Parathyroid adenoma (tissue), 2 donors: ENCODE measurements around the gene SLF2.

Experiments
- H2AFZ ChIP-seq: fragments of 300-600 bp; sonication (generic); one replicate; pipeline ENCODE4 v1.7.0; 2017; ENCODE audit warnings: antibody characterized with exemption, mild to moderate bottlenecking
- H3K27ac ChIP-seq: fragments of 300-600 bp; sonication (generic); one replicate; pipeline ENCODE4 v1.7.0; 2017
- H3K27me3 ChIP-seq: fragments of 300-600 bp; sonication (generic); one replicate; pipeline ENCODE4 v1.7.0; 2017; ENCODE audit warnings: low read length; ENCODE audit not compliant: control insufficient read depth, insufficient read depth
- H3K36me3 ChIP-seq: fragments of 300-600 bp; sonication (generic); one replicate; pipeline ENCODE4 v1.7.0; 2017; ENCODE audit warnings: low read length; ENCODE audit not compliant: control insufficient read depth, insufficient read depth
- H3K4me1 ChIP-seq: fragments of 300-600 bp; sonication (generic); one replicate; pipeline ENCODE4 v1.7.0; 2017; ENCODE audit warnings: control low read depth
- H3K4me2 ChIP-seq: fragments of 300-600 bp; sonication (generic); one replicate; pipeline ENCODE4 v1.7.0; 2017; ENCODE audit warnings: low read length
- H3K4me3 ChIP-seq: fragments of 300-600 bp; sonication (generic); one replicate; pipeline ENCODE4 v1.7.0; 2017; ENCODE audit warnings: low read depth, low read length
- H3K79me2 ChIP-seq: fragments of 300-600 bp; sonication (generic); one replicate; pipeline ENCODE4 v1.7.0; 2017; ENCODE audit warnings: control low read depth
- H3K9ac ChIP-seq: fragments of 300-600 bp; sonication (generic); one replicate; pipeline ENCODE4 v1.7.0; 2017; ENCODE audit warnings: mild to moderate bottlenecking
- H3K9me3 ChIP-seq: fragments of 300-600 bp; sonication (generic); one replicate; pipeline ENCODE4 v1.7.0; 2017; ENCODE audit warnings: low read length; ENCODE audit not compliant: control insufficient read depth
- TF ChIP-seq, protein P1 (sequence below): fragments of 300-600 bp; sonication (generic); IDR thresholded peaks from one replicate; pipeline ENCODE4 v1.7.0; 2017; ENCODE audit warnings: antibody characterized with exemption, mild to moderate bottlenecking
- donor health status: primary hyperparathyroidism.

The SLF2 gene

GRCh38 chr10:100928039-100928438 is 15.3 kb downstream of the SLF2 start:
- no peak overlapping the region for H3K9ac ChIP-seq
- no peak overlapping the region for H2AFZ ChIP-seq
- H3K9me3 ChIP-seq = no peaks in the 10 kb centered on the region
- H3K4me3 ChIP-seq = no peak overlapping the region
- no peaks in the 10 kb centered on the region for H3K4me1 ChIP-seq
- H3K79me2 ChIP-seq = no peaks in the 10 kb centered on the region
- H3K4me2 ChIP-seq = no peak overlapping the region
- no peak overlapping the region for H3K27ac ChIP-seq
- H3K27me3 ChIP-seq = no peaks in the 10 kb centered on the region
- H3K36me3 ChIP-seq = no peaks in the 10 kb centered on the region
- TF ChIP-seq, protein P1, sequence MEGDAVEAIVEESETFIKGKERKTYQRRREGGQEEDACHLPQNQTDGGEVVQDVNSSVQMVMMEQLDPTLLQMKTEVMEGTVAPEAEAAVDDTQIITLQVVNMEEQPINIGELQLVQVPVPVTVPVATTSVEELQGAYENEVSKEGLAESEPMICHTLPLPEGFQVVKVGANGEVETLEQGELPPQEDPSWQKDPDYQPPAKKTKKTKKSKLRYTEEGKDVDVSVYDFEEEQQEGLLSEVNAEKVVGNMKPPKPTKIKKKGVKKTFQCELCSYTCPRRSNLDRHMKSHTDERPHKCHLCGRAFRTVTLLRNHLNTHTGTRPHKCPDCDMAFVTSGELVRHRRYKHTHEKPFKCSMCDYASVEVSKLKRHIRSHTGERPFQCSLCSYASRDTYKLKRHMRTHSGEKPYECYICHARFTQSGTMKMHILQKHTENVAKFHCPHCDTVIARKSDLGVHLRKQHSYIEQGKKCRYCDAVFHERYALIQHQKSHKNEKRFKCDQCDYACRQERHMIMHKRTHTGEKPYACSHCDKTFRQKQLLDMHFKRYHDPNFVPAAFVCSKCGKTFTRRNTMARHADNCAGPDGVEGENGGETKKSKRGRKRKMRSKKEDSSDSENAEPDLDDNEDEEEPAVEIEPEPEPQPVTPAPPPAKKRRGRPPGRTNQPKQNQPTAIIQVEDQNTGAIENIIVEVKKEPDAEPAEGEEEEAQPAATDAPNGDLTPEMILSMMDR = no peak

- Histone ChIP-seq H3K27ac (no peak overlapping the region), H3K9ac (no peak overlapping the region), H3K36me3 (no peaks in the 10 kb centered on the region), H3K4me1 (no peaks in the 10 kb centered on the region), H3K27me3 (no peaks in the 10 kb centered on the region), H3K79me2 (no peaks in the 10 kb centered on the region), H2AFZ (no peak overlapping the region), H3K9me3 (no peaks in the 10 kb centered on the region), H3K4me3 (no peak overlapping the region), H3K4me2 (no peak overlapping the region)
- TF ChIP-seq, protein P1 = no peak
Observed at GRCh38 chr10:100930368-100930767, 17.6 kb downstream of the SLF2 start.

- Histone ChIP-seq H2AFZ (no peak overlapping the region), H3K4me2 (no peak overlapping the region), H3K79me2 (no peaks in the 10 kb centered on the region), H3K9me3 (no peaks in the 10 kb centered on the region), H3K27ac (no peak overlapping the region), H3K4me1 (no peaks in the 10 kb centered on the region), H3K9ac (no peak overlapping the region), H3K4me3 (no peak overlapping the region), H3K27me3 (no peaks in the 10 kb centered on the region), H3K36me3 (no peaks in the 10 kb centered on the region)
- TF ChIP-seq, protein P1 = no peak
Observed at GRCh38 chr10:100934084-100934659, 21.4 kb downstream of the SLF2 start.

- Histone ChIP-seq H3K27me3 (no peaks in the 10 kb centered on the region), H3K79me2 (no peaks in the 10 kb centered on the region), H2AFZ (no peak overlapping the region), H3K27ac (no peak overlapping the region), H3K4me3 (no peak overlapping the region), H3K9ac (no peak overlapping the region), H3K9me3 (no peaks in the 10 kb centered on the region), H3K4me1 (no peaks in the 10 kb centered on the region), H3K36me3 (no peaks in the 10 kb centered on the region), H3K4me2 (no peak overlapping the region)
- TF ChIP-seq, protein P1 = no peak
Observed at GRCh38 chr10:100939763-100940344, 27.1 kb downstream of the SLF2 start.

- no peaks in the 10 kb centered on the region for H3K79me2 ChIP-seq
- no peaks in the 10 kb centered on the region for H3K27me3 ChIP-seq
- H3K9ac ChIP-seq = no peak overlapping the region
- H3K36me3 ChIP-seq = no peaks in the 10 kb centered on the region
- no peak overlapping the region for H2AFZ ChIP-seq
- no peak overlapping the region for H3K4me2 ChIP-seq
- no peak overlapping the region for H3K27ac ChIP-seq
- H3K9me3 ChIP-seq = no peaks in the 10 kb centered on the region
- H3K4me3 ChIP-seq = no peak overlapping the region
- TF ChIP-seq, protein P1 = no peak
- H3K4me1 ChIP-seq = no peaks in the 10 kb centered on the region
Observed at GRCh38 chr10:100942229-100942628, 29.5 kb downstream of the SLF2 start.
